Measurements from ENCODE around the gene NUP205.

Gene NUP205

DNA sequence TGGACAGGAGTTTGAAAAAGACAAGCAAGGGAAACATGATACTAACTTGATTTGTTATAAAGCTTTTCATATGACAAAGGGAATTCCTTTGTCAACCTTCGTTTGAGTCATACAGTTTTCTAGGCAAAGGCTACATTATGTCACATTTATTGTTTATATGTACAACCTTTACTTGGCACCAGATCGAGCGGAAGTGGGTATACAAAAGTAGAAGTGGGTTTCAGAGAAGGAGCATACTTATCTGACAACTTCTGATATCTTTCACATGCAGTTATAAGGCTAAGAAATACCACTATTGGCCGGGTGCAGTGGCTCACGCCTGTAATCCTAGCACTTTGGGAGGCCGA, 115.6 kb downstream of the NUP205 start:
- H4K20me1 ChIP-seq (ENCODE audit: insufficient read depth, low read length): peaks cover 14% of the 10 kb centered on the region; the same call in 1 of the 2 replicates
- DNase-seq (no peak), ATAC-seq (ENCODE audit: insufficient read depth, low read depth) (no peak)
- TF ChIP-seq, protein P1, sequence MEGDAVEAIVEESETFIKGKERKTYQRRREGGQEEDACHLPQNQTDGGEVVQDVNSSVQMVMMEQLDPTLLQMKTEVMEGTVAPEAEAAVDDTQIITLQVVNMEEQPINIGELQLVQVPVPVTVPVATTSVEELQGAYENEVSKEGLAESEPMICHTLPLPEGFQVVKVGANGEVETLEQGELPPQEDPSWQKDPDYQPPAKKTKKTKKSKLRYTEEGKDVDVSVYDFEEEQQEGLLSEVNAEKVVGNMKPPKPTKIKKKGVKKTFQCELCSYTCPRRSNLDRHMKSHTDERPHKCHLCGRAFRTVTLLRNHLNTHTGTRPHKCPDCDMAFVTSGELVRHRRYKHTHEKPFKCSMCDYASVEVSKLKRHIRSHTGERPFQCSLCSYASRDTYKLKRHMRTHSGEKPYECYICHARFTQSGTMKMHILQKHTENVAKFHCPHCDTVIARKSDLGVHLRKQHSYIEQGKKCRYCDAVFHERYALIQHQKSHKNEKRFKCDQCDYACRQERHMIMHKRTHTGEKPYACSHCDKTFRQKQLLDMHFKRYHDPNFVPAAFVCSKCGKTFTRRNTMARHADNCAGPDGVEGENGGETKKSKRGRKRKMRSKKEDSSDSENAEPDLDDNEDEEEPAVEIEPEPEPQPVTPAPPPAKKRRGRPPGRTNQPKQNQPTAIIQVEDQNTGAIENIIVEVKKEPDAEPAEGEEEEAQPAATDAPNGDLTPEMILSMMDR (IDR thresholded peaks at IDR 0.05; ENCODE audit: borderline replicate concordance, extremely low read depth, low read length, poor library complexity, severe bottlenecking): no peak
- no peak for TF ChIP-seq EZH2 (IDR thresholded peaks at IDR 0.05; ENCODE audit: borderline replicate concordance, low read depth, low read length, severe bottlenecking)
- no peak overlapping the region for H3K4me3 ChIP-seq (ENCODE audit: low read depth in 1 of 2, low read length in 2 of 2)
- H2AFZ ChIP-seq (ENCODE audit: low read depth, low read length): no peak overlapping the region
- no peaks in the 10 kb centered on the region for H3K9me3 ChIP-seq (ENCODE audit: insufficient read depth, low read length, severe bottlenecking)
- no peaks in the 10 kb centered on the region for H3K4me1 ChIP-seq (ENCODE audit: insufficient read depth, low read length)
- H3K9ac ChIP-seq (ENCODE audit: low read depth, low read length): no peak overlapping the region
- H3K4me2 ChIP-seq (ENCODE audit: insufficient read depth, low read length): no peak overlapping the region
- H3K27me3 ChIP-seq (ENCODE audit: insufficient read depth, low read length, poor library complexity): no peaks in the 10 kb centered on the region
- H3K36me3 ChIP-seq (ENCODE audit: insufficient read depth, low read length): peaks cover 42% of the 10 kb centered on the region
- no peak overlapping the region for H3K27ac ChIP-seq (ENCODE audit: low read length)
- H3K79me2 ChIP-seq (ENCODE audit: insufficient read depth, low read length): peaks cover 63% of the 10 kb centered on the region

DNA sequence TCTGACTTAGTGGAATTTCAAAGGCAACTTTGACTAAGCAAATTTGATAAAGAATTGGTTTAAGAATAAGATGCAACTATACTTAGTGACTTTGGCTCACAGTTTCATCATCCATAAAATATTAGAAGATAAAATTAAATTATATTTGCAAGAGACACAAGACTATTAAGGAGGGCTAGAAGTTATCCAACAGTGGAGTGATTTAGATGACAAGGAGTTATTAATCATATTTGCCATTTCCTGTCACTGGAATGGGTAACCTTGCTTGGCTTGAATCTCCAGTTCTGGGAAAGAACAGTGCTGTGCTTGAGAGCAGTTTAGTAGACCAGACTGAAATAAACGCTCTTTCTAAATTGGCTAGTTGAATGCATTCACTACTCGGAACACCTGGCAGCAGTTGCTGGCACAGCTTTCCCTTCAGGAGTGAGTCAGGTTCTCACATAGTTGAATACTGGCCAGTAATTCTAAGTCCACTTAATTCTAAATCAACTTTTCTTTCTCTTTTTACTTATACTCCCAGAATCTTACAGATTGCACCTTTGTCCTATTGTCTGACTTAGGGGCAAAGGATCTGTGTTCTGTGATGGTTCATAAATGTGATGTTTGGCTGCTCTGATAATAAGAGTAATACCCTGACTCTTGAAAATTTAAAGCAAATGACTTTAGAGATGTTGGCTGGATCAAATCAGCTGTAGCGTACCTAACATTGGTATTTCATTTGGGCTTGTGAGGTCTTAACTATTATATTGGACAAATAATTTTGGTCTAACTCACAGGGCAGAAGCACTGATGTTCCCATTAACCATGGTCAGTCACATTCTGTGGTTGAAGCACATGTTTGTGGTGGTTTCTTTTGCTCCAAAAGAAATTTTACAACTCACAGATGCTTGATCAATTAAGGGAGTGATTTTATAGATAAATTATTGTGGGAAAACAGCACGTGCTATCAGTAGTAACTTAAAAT, 121.2 kb downstream of the NUP205 start:
- Histone ChIP-seq H3K4me1 (ENCODE audit: insufficient read depth, low read length) (no peaks in the 10 kb centered on the region), H3K4me3 (ENCODE audit: low read depth in 1 of 2, low read length in 2 of 2) (no peak overlapping the region), H3K79me2 (ENCODE audit: insufficient read depth, low read length) (peaks cover 16% of the 10 kb centered on the region), H4K20me1 (ENCODE audit: insufficient read depth, low read length) (peaks cover 4% of the 10 kb centered on the region; the same call in 1 of the 2 replicates), H3K9me3 (ENCODE audit: insufficient read depth, low read length, severe bottlenecking) (no peaks in the 10 kb centered on the region), H3K36me3 (ENCODE audit: insufficient read depth, low read length) (peaks cover 39% of the 10 kb centered on the region), H2AFZ (ENCODE audit: low read depth, low read length) (no peak overlapping the region), H3K27me3 (ENCODE audit: insufficient read depth, low read length, poor library complexity) (no peaks in the 10 kb centered on the region), H3K27ac (ENCODE audit: low read length) (no peak overlapping the region), H3K4me2 (ENCODE audit: insufficient read depth, low read length) (no peak overlapping the region), H3K9ac (ENCODE audit: low read depth, low read length) (no peak overlapping the region)
- no peak for ATAC-seq (ENCODE audit: insufficient read depth, low read depth)
- DNase-seq: no peak
- TF ChIP-seq, protein P1 (IDR thresholded peaks at IDR 0.05; ENCODE audit: borderline replicate concordance, extremely low read depth, low read length, poor library complexity, severe bottlenecking): no peak

DNA sequence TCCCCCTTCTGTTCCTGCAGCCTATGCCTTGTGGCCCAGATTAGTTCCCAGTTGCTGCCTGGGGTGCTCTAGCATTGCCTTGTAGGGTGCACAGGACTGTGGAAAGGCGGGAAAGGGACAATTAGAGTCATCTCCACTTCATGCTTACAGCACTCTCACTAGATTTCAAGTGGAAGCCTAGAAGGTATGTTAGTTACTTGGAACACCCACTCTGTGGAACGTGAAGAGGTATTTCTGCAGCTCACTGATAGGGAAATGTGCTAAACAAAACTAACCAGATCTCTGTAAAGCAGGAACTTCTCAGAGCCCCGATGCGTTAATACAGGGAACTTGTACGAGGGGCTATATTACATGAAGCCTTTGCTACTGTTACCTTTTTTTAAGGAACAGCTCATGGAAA, 124.0 kb downstream of the NUP205 start:
- no peaks in the 10 kb centered on the region for H3K4me1 ChIP-seq (ENCODE audit: insufficient read depth, low read length)
- H3K9me3 ChIP-seq (ENCODE audit: insufficient read depth, low read length, severe bottlenecking): no peaks in the 10 kb centered on the region
- peaks cover 18% of the 10 kb centered on the region for H3K36me3 ChIP-seq (ENCODE audit: insufficient read depth, low read length)
- H3K27me3 ChIP-seq (ENCODE audit: insufficient read depth, low read length, poor library complexity): no peaks in the 10 kb centered on the region
- H3K9ac ChIP-seq (ENCODE audit: low read depth, low read length): no peak overlapping the region
- no peak for ATAC-seq (ENCODE audit: insufficient read depth, low read depth)
- TF ChIP-seq, protein P1 (IDR thresholded peaks at IDR 0.05; ENCODE audit: borderline replicate concordance, extremely low read depth, low read length, poor library complexity, severe bottlenecking): no peak
- TF ChIP-seq EZH2 (IDR thresholded peaks at IDR 0.05; ENCODE audit: borderline replicate concordance, low read depth, low read length, severe bottlenecking): no peak
- H3K79me2 ChIP-seq (ENCODE audit: insufficient read depth, low read length): peaks cover 9% of the 10 kb centered on the region; the same call in 1 of the 2 replicates
- H3K27ac ChIP-seq (ENCODE audit: low read length): no peak overlapping the region
- no peak overlapping the region for H3K4me3 ChIP-seq (ENCODE audit: low read depth in 1 of 2, low read length in 2 of 2)
- H3K4me2 ChIP-seq (ENCODE audit: insufficient read depth, low read length): no peak overlapping the region
- H2AFZ ChIP-seq (ENCODE audit: low read depth, low read length): no peak overlapping the region
- DNase-seq: no peak
- H4K20me1 ChIP-seq (ENCODE audit: insufficient read depth, low read length): peaks cover 4% of the 10 kb centered on the region; the same call in 1 of the 2 replicates

Data from DND-41 (cell line).